SIG-M5 treated with dmso at 0.1 percent for 504 hours (cell line): Measurements from ENCODE around the gene MIER3.

Experiments used
- DNase-seq: peaks from one replicate; lab custom pipeline; 2025; ENCODE audit not compliant: unreplicated experiment; lab: John Stamatoyannopoulos, UW

MIER3 gene

GRCh38 chr5:56961746-56962145 lies 9.8 kb upstream of the MIER3 start:
- no peak for DNase-seq

GRCh38 chr5:56959326-56959725 lies 7.4 kb upstream of the MIER3 start:
- no peak for DNase-seq

DNA sequence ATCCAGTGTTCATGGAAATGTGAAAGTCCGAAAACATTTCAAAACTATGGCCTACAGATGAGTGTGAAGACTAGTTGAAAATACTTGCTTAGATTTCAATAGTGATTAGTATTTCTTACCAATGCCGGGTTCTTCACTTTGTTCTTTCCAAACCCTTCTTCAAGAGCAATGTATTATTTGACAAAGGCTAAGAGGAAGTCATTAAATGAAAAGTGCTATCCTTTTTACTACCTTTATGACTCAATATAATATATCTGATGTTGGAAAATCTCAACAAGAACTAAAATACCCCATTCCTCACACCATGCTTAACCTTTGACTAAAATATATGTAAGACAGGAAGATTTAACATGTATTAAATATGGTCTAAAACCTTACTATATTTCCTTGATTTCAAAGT lies 6.7 kb upstream of the MIER3 start:
- no peak for DNase-seq

- DNase-seq, result no peak
Observed at GRCh38 chr5:56954262-56954661, 2.3 kb upstream of the MIER3 start.

GRCh38 chr5:56951126-56951945 lies 587 bp downstream of the MIER3 start:
- DNase-seq, result no peak

DNA sequence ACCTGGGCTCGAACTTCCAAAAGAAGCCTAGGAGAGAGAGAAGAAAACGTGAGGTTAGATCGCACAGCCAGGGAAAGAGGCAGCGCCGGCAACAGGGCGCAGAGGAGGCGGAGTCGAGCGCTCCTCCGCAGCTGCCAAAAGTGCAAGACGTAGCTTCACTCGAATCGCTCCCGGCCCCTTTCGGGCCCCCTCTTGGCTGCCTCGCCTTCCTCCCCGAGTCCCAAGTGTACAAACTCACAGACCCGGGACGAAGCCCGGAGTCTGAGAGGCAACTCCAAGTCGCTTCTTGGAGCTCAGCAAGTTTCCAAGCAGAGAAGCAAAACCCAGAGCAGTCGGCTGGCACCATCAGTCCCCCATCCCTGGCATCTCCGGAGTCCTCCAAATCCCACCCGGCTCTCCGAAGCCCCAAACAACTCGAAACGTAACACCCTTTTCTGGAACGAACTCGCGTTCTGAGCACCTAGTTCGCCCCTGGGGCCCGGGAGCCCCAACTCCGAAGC lies 1.2 kb downstream of the MIER3 start:
- DNase-seq, result peak; percentile 70

- DNase-seq, result no peak
Observed at GRCh38 chr5:56947052-56947451, 4.9 kb downstream of the MIER3 start.

DNA sequence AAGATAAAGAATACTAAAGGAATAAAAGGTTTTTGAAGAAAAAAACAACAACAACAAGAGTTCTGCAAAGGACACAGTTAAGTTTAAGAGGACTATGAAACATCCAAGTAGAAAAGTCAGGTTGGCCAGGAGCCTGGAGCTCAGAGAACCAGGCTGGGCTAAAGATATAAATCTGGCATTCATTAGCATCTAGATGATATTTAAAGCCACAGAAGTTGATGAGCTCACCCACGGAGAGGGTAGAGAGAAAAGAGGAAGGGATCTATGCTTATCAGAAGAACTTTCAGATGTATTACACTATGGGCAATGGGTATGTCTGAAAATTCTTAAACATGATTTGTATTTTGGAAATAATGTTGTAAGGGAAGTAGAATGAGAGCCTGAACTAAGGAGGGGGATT lies 9.9 kb downstream of the MIER3 start:
- no peak for DNase-seq

- DNase-seq, result no peak
Observed at GRCh38 chr5:56938858-56939257, 13.1 kb downstream of the MIER3 start.

DNA sequence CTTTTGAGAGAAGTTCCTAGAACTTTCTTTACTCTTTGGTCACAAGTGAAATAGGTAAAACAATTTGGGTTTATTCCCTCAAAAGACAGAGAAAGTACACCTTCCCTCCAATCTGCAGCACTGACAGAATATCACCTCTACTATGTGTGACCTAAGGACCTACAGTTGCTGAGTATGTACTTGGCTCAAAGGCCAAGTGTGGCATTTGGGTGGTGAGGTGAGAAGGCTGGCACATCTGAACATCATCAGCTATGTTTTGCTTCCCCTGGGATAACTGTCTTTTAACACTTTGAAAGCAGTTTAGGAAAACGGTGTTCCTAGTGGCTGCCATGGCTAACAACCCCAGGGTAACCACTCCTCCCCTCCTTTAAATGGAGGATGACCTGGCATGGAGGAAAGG lies 17.6 kb downstream of the MIER3 start:
- DNase-seq, result no peak

DNA sequence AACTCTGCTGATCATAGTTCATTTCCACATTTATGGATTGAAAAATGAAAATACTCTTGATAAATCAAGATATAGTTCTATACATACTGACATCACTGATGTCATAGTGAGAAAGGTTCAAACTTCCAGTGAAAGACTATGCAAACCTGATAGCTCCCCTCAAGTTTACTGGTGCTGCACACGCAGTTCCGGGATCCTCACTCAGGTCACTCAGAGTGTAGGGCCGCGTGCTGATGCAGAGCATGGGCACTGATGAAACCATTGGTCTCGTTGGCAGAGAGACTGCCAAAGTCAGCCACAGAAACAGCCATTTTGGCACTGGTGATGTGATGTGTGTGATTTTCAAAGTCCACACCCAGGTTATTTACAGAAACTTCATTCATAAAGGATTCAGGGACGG lies 29.0 kb downstream of the MIER3 start:
- no peak for DNase-seq

DNA sequence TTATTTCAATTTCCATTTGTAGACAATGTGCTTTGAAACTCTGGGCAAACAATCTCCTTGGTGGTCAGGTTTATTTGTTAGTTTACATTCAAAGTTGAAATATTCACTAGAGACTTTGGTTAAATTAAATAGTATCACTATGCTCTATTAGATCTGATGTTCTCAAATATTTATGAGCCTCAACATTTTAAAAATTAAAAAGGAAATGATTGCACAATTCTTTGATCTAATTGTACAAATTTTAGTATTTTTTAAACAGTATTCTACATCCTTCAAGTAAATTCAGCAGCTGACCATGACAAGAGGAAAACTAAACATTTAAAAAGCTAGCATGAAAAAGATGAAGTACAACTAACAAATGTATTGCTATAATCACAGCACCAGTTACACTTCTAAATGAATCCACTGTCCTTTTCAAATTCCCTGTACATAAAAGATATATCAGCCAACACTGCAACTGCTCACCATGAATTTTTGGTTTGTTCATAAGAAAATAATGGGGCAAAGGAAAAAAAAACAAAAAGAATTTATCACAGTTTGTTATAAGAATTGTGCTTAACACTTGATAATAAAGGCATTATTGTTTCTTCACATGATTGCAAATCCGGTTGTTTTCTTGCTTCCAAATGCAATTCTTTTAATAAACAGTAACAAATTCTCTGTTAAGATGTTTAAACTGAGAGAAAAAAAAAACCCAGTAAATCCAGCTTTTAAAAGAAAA lies 31.8 kb downstream of the MIER3 start:
- no peak for DNase-seq

- no peak for DNase-seq
Observed at GRCh38 chr5:56918054-56918453, 33.9 kb downstream of the MIER3 start.

- DNase-seq, result no peak
Observed at GRCh38 chr5:56917534-56917933, 34.4 kb downstream of the MIER3 start.

- DNase-seq, result no peak
Observed at GRCh38 chr5:56914678-56915077, 37.2 kb downstream of the MIER3 start.

- DNase-seq, result no peak
Observed at GRCh38 chr5:56913766-56914165, 38.2 kb downstream of the MIER3 start.

DNA sequence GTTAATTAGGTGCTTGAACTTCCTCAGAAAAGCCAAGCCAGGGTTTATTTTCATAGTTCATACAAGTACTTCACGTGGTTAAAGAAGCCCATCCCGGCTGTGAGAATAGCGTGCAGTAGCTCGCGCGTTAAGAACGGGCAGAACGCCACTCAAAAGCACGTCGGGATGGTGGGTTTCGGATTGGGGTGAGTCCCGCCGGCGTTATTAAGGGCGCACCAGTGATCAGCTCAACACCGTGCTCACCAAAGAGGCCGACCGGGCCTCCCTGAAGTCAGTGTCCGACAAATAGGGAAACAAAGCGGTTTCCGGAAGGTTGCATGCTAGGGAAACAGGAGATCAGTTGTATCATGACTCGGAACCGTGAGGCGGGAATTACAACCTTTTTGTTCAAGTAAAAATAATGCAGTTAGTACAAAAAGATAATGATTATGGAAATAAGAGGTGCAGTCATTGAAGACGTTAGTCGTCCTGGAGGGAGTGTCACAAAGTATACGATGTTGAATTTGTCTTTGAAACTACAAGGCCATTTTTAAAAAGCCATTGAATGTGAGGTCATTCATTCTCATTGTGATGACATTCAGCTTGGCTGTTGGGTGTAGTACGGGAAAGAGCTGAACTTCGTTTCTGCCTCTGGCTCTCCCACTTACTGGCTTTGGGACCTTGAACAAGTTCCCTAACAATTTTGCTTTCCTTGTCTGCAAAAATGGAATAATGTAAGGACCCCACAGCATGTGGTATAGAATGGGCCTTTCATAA lies 41.5 kb downstream of the MIER3 start:
- peak; percentile 75 for DNase-seq

GRCh38 chr5:56909294-56910209 lies 42.4 kb downstream of the MIER3 start, which contains the start of gene SETD9:
Gene SETD9 (plus strand): TSS chr5:56909596. CDS start chr5:56909646, 50 bp downstream.
- peak; percentile 95 for DNase-seq

DNA sequence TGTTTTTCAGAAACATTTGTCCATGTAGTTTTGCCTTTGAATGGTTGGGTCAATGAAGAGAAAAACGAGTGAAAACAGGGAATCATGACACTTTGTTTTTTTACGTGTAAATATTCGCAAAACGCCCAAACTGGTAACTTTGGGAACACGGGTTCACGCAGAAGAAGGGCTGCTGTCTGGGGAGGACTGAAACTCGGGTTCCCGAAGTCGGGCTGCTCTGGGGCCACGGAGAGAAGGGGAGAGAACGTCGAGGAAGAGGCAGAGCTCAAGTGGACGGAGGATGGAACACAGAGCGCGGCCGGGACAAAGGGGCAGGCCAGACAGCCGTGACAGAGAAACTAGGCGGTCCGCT lies 43.0 kb downstream of the MIER3 start:
- peak; percentile 80 for DNase-seq

DNA sequence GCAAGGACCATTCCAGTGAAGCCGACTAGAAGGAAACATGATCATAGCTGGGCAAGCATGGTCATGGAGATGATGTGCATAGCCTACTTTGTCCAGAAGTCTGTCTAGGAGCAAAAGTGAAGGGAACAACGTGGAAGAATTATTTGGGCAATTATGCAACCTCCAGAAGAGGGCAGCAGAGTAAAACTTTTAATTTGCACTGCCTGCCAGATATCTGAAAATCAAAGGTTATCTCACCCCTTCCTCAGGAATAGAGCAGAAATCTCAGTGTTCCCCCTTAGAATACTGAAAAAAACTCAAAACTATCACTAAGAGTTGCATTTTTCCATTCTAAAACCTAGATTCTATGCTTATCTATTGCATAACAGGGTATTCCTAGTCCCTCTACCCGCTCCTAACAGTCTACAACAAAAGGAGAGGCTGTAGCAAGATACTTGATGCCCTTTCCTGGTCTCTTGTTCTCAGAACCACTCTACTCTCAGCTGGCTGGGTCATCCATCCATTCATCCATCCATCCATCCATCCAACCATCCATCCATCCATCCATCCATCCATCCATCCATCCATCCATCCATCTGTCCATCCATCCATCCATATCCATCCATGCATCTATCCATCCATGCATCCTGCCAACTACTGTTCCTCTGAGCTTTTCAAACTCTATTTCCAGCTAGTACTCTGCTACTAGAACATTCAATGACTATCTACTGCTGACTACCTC lies 50.9 kb downstream of the MIER3 start:
- peak; percentile 62 for DNase-seq
